Left lung (tissue), 10 donors: Measurements from ENCODE around the gene NRL. TPM values are rescaled to one million over a fixed set of nuclear protein-coding genes. Genes with fewer than 3 reads are reported as not detected.

ENCODE experiments used
- ATAC-seq: fragments of 200-7000 bp; cut with Tn5 transposase; one replicate; pipeline ENCODE4 v1.9.1; 2020; ENCODE audit warnings: moderate library complexity
- DNase-seq, 4 donors: peaks; one replicate each; pipeline ENCODE4 v3.0.0-alpha.2; 2013 to 2020
- H3K27ac ChIP-seq, 2 donors: fragments of 200-600 bp; sonication (generic) in 1 of 2; one replicate each; pipeline versions ENCODE4 v1.5.0 to v1.8.0; 2020 to 2021
- H3K27me3 ChIP-seq, 2 donors: fragments of 200-600 bp; sonication (generic) in 1 of 2; one replicate each; pipeline versions ENCODE4 v1.5.0 to v1.8.0; 2020 to 2021
- H3K36me3 ChIP-seq, 2 donors: fragments of 200-600 bp; sonication (generic) in 1 of 2; one replicate each; pipeline versions ENCODE4 v1.5.0 to v1.8.0; 2020 to 2021
- H3K4me1 ChIP-seq, 2 donors: fragments of 200-600 bp; one replicate each; pipeline ENCODE4 v1.8.0; 2021
- H3K4me3 ChIP-seq, 2 donors: fragments of 200-600 bp; sonication (generic) in 1 of 2; one replicate each; pipeline versions ENCODE4 v1.5.0 to v1.8.0; 2020 to 2021; ENCODE audit warnings: mild to moderate bottlenecking in 1 of 2
- H3K9me3 ChIP-seq, 2 donors: fragments of 200-600 bp; sonication (generic) in 1 of 2; one replicate each; pipeline versions ENCODE4 v1.5.0 to v1.8.0; 2020 to 2021
- CTCF ChIP-seq, 2 donors: fragments of 200-600 bp; sonication (generic) in 1 of 2; IDR thresholded peaks; one replicate each; pipeline versions ENCODE4 v1.5.0 to v1.8.0; 2021; ENCODE audit warnings: antibody characterized with exemption in 2 of 2
- intact Hi-C, 2 donors: fragments of 100-400 bp; cut with DNase I; formaldehyde crosslinking; loops; one replicate each; pipeline versions ENCODE4 v1.11.2 to v1.14.2; 2022
- polyA plus RNA-seq, 6 donors: library from polyadenylated mRNA; unstranded; fragments of 120-200 nt; gene quantifications; one replicate each; pipeline ENCODE4 v1.2.1, GENCODE V29; 2013; ENCODE audit not compliant: insufficient read length in 6 of 6
- total RNA-seq, 2 donors: library from RNA; stranded (reverse); fragmentation: NEBNext Ultra II Directional; extraction: Animal tissue kit (Norgen Biotek cat#: 25700); gene quantifications; one replicate each; pipeline ENCODE4 v1.2.1, GENCODE V29; 2021
- donor health status: DM: no; HTN: yes; CAD: no.
- donor health status: DM: no; HTN: no; CAD: no.

The NRL gene
- total and polyA plus RNA-seq, 8 donors, result 0.97 to 2.7 (median 1.6) TPM

GRCh38 chr14:24103451-24103850 is 11.3 kb downstream of the NRL start:
- intact Hi-C loops, result no loop called here
- Histone ChIP-seq H3K36me3 (peaks cover 0 to 54% of the 10 kb centered on the region in 2 donors), H3K9me3 (no peaks in the 10 kb centered on the region), H3K4me3 (no peak overlapping the region), H3K27me3 (no peaks in the 10 kb centered on the region), H3K4me1 (peaks cover 0 to 20% of the 10 kb centered on the region in 2 donors), H3K27ac (no peak overlapping the region)
- peak in 1 of 4 donors; percentile 35 for DNase-seq
- no peak for ATAC-seq
- no peak for TF ChIP-seq CTCF (IDR thresholded peaks at IDR 0.05)

- Histone ChIP-seq H3K4me1 (peaks cover 0 to 19% of the 10 kb centered on the region in 2 donors), H3K27ac (no peak overlapping the region), H3K4me3 (no peak overlapping the region), H3K27me3 (no peaks in the 10 kb centered on the region), H3K36me3 (peaks cover 0 to 63% of the 10 kb centered on the region in 2 donors), H3K9me3 (no peaks in the 10 kb centered on the region)
- no peak for TF ChIP-seq CTCF (IDR thresholded peaks at IDR 0.05)
- DNase-seq, result peak in 1 of 4 donors; percentile 32
- ATAC-seq, result no peak
- intact Hi-C loops, result no loop called here
These were observed 12.2 kb downstream of the NRL start for GRCh38 chr14:24102357-24103048.

GRCh38 chr14:24100982-24101494 is 13.7 kb downstream of the NRL start:
- peaks cover 0 to 68% of the 10 kb centered on the region in 2 donors for H3K36me3 ChIP-seq
- DNase-seq (peak in 1 of 4 donors; percentile 31), ATAC-seq (no peak)
- TF ChIP-seq CTCF (IDR thresholded peaks at IDR 0.05), result no peak
- intact Hi-C loops, result no loop called here
- H3K27ac ChIP-seq, result no peak overlapping the region
- no peaks in the 10 kb centered on the region for H3K9me3 ChIP-seq
- no peak overlapping the region for H3K4me3 ChIP-seq
- H3K4me1 ChIP-seq, result peaks cover 0 to 19% of the 10 kb centered on the region in 2 donors
- no peaks in the 10 kb centered on the region for H3K27me3 ChIP-seq

GRCh38 chr14:24100197-24100981 is 14.4 kb downstream of the NRL start:
- Histone ChIP-seq H3K36me3 (peaks cover 0 to 68% of the 10 kb centered on the region in 2 donors), H3K4me1 (peaks cover 0 to 25% of the 10 kb centered on the region in 2 donors), H3K27me3 (no peaks in the 10 kb centered on the region), H3K9me3 (no peaks in the 10 kb centered on the region), H3K4me3 (no peak overlapping the region), H3K27ac (no peak overlapping the region)
- TF ChIP-seq CTCF (IDR thresholded peaks at IDR 0.05), result no peak
- intact Hi-C loops, result no loop called here
- DNase-seq, result peak in 1 of 4 donors; percentile 22
- no peak for ATAC-seq
